ENCODE data around the gene MAK. TPM values are rescaled to one million over a fixed set of nuclear protein-coding genes. Genes with fewer than 3 reads are reported as not detected.

MAK gene
- total and polyA plus RNA-seq, 2 of the 13 experiments (the other 11 are each of a cell fraction or from before 2014, with no cell fraction given), result 0.04 TPM; not detected in 1

- intact Hi-C loops (cut with micrococcal nuclease; ENCODE audit: unreplicated experiment) (no loop called here), in situ Hi-C loops (cut with HindIII; ENCODE audit: extremely low pct_ligation_motif_present, low pct_unique_long_range_greater_than_20kb) (no loop called here)
- 57% methylated on average over 7 of the region's 7 CpGs for WGBS (ENCODE audit: low lambda C conversion rate)
- Histone ChIP-seq H3K9me3 (ENCODE audit: low read length) (peaks cover 14% of the 10 kb centered on the region; the same call in 1 of the 2 replicates), H2AFZ (ENCODE audit: low read length) (no peak overlapping the region), H3K4me1 (ENCODE audit: insufficient read depth, low read length) (no peaks in the 10 kb centered on the region), H3K9ac (ENCODE audit: insufficient read depth, low read depth, low read length) (no peak overlapping the region), H3K4me2 (ENCODE audit: low read depth, low read length) (no peak overlapping the region), H4K20me1 (ENCODE audit: insufficient read depth, low read length) (no peaks in the 10 kb centered on the region), H3K4me3 (replicated peaks in 1 of 3; ENCODE audit: insufficient read depth in 1 of 3, low read depth in 2 of 3, low read length in 3 of 3) (no peak overlapping the region), H3K27ac (ENCODE audit: extremely low read length, insufficient read depth, low read length) (no peak overlapping the region), H3K27me3 (ENCODE audit: control insufficient read depth in 1 of 2, insufficient read depth in 2 of 2, low read length in 2 of 2) (no peaks in the 10 kb centered on the region; a peak in 1 of 5 replicates), H3K79me2 (ENCODE audit: insufficient read depth, low read length) (no peaks in the 10 kb centered on the region), H3K36me3 (replicated peaks in 1 of 2; ENCODE audit: control insufficient read depth in 1 of 2, insufficient read depth in 2 of 2, low read length in 2 of 2) (no peaks in the 10 kb centered on the region)
- BruUV-seq (replicated peaks), result no TSS peak
- no peak for FAIRE-seq
- ChIA-PET CTCF (ENCODE audit: low intra/inter-chr PET ratio, low total read pairs) (no interaction called here), POLR2A (no interaction called here)
- no peak for DNase-seq (ENCODE audit: low spot score)
- TF ChIP-seq ZNF205 (CRISPR knock-in tag; IDR thresholded peaks at IDR 0.05) (no peak), ATF7 (IDR thresholded peaks at IDR 0.05) (no peak), ATF7 (CRISPR knock-in tag; IDR thresholded peaks at IDR 0.05) (no peak), ZNF503 (CRISPR knock-in tag; IDR thresholded peaks at IDR 0.05) (no peak), CERS6 (CRISPR knock-in tag; IDR thresholded peaks at IDR 0.05) (no peak), ZNF142 (CRISPR knock-in tag; IDR thresholded peaks at IDR 0.05) (no peak), ZBTB7B (CRISPR knock-in tag; IDR thresholded peaks at IDR 0.05) (no peak), IRX3 (CRISPR knock-in tag; IDR thresholded peaks at IDR 0.05; ENCODE audit: borderline replicate concordance, low read depth) (no peak), ZBTB39 (CRISPR knock-in tag; IDR thresholded peaks at IDR 0.05) (no peak), NBN (conservative IDR thresholded peaks at IDR 0.05) (no peak), ZNF713 (CRISPR knock-in tag; IDR thresholded peaks at IDR 0.05) (no peak), ZNF17 (CRISPR knock-in tag; IDR thresholded peaks at IDR 0.05) (no peak), ERF (CRISPR knock-in tag; IDR thresholded peaks at IDR 0.05) (no peak), ZNF782 (CRISPR knock-in tag; IDR thresholded peaks at IDR 0.05; ENCODE audit: borderline replicate concordance) (no peak), ZFY (CRISPR knock-in tag; IDR thresholded peaks at IDR 0.05) (no peak), ZNF547 (CRISPR knock-in tag; IDR thresholded peaks at IDR 0.05) (no peak), ARNTL (CRISPR knock-in tag; IDR thresholded peaks at IDR 0.05) (no peak)
- no peak for ATAC-seq
Observed at GRCh38 chr6:10850728-10851127, 12.4 kb upstream of the MAK start.
